GM19099 (cell line): Measurements from ENCODE around the gene TMEM59.

Experiments used
- POLR2A ChIP-seq: IDR thresholded peaks from 3 replicates; pipeline ENCODE4 v1.6.1; 2011; ENCODE audit warnings: low read depth; ENCODE audit not compliant: insufficient read length; ENCODE audit errors: extremely low read depth

Gene TMEM59

DNA sequence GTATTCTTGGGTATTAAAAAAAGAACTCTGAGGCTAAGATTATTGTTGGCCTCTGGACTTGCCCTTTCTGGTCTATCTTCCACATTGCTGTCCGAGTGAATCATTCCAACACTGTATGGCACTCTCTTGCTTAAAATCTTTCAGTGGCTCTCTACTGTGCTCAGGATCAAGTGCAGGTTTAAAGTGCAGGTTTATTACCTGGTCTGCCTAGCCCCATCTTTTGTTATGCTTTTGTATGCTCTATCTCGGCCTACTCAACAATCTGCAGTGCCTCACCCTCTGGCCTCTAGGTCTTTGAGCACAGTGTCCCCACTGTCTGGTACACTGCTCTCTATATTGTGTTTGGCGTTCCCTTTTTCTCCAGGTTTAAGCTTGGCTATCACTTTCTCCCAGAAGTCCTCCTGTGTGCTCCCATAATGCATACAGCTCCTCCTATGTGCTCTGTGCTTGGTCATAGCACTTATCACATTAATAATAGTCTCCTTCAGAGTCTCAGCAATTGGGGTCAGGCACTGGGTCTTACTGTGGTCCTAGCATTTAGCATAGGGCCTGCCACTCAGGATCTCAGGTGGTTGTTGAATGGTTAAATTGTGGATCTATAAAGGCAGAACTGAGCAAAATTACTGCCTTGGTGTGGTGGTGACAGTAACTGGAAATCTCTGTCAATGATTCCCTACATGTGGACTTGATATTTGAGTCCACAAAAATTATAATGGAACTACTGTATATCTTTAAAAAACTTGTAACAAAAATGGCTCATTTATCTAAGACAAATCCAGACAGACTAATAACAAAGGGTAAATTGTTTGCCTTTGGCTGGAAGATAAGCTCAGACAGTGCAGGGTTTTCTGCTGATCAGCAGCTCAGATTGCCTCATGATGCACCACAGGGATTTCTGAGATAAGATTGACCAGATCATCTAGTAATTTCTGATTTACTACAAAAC lies 24.4 kb downstream of the TMEM59 start:
- no peak for TF ChIP-seq POLR2A

DNA sequence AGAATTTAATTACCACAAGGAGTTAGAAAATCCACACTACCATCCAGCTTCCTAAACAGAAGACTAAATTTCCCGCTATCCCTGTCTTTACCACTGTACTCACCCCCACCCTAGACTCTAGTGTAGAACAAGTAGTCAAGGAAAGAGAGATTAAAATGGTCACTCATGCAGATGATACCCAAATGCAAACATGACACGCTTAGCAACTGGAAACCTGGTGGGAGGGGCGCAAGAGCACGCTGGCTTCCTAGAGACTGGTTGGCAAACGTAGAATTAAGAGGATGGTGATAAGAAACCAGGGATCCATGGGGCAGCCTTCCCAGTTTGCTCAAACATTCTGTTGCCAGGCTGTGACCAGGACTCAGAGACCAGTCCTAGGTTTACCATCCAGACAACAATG lies 25.2 kb downstream of the TMEM59 start:
- no peak for TF ChIP-seq POLR2A

DNA sequence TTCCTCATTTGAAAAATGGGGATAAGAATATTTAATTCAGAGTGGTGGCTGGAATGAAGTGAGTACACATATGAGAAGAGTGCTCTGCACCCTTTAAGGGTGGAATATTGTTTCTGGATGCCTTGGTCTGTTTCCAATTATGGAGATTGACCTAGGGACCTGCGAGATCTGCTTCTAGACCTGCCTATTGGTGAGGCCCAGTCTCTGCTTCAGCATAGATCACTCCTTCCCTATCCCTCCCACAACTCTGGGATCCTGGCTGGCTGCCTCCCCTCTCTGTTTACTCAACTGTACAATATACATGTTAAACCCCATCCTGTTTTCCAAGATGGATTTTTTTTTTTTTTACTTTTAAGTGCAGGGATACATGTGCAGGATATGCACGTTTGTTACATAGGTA lies 28.6 kb downstream of the TMEM59 start:
- TF ChIP-seq POLR2A, result no peak

DNA sequence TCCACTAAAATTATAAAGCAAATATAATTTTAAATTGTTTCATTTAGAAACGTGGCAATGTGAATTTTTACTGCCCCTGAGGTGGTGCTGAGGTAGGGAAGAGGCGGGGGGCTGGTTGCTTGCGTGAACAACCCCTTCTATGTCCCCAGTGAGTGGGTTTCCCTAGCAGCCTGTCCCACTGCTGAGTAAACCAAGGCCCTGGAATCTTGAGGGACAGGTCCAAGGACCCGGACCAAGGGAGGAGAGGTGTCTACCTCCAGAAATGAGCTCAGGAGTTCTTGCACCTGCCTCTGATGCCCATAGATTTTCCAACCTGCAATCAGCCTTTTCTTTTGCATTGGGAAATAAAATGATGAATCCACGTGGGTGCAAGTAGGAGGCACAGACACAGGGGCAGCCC lies 34.4 kb downstream of the TMEM59 start:
- no peak for TF ChIP-seq POLR2A

DNA sequence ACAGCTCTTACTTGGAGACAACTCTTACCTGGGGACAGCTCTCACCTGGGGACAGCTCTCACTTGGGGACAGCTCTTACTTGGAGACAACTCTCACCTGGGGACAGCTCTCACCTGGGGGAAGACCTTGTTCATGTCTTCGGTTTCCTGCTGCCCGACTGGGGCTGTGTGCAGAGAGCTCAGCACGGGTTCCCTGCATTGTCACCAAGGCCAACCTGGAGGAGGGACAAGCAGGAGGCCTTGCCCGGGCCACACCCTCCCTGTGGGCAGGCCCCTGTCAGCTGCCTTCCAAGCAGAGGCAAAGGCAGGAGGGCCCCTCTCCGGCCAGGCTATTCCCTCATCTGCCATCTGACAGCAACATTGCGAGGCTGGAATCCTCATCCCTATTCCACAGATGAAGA lies 35.0 kb downstream of the TMEM59 start, which contains the start of gene LDLRAD1:
LDLRAD1 (minus strand) TSS at position 208 of the 400 bp plus-strand sequence; CDS start at position 134, 74 bp downstream.
- TF ChIP-seq POLR2A, result no peak

DNA sequence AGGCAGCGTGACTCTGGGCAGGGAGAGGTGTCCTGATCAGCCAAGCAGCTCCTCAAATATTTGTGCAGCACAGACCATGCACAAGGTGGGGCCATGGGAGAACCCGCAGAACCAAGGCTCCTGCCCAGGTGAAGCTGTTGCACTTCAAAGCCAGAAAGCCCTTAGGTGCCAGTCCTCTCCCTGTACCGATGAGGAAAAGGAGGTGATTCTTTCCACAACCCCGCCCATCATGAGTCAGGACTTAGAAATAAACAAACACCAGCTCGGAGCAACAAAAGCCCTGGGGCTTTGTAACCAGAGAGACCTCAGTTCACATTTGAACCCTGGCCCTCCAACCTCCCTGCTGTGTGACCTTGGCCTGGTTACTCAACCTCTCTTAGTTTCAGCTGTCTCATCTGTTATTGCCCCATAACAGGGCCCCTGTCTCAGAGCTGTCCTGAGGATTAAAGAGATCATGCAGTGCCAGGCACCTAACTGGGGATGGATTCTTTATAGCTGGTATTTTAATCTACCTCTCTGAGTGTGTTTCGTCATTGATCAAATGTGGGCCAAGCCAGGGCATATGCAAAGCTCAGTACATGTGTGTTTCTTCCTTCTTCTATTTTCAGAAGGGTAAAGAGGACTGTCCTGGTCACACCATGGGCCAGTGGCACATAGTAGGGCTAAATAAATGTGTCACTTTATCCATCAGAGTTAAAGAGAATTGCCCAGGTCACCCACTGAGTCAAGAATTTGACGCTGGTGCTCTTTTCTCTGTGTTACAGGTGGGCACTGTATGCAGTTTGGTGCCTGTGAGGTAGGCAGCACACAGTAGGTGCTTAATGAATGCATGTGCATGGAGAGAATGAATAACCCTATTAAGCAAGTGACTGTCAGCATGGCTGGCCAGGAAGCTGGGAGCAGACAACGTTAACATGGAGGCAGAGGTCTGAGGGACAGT lies 36.4 kb downstream of the TMEM59 start:
- TF ChIP-seq POLR2A, result no peak

DNA sequence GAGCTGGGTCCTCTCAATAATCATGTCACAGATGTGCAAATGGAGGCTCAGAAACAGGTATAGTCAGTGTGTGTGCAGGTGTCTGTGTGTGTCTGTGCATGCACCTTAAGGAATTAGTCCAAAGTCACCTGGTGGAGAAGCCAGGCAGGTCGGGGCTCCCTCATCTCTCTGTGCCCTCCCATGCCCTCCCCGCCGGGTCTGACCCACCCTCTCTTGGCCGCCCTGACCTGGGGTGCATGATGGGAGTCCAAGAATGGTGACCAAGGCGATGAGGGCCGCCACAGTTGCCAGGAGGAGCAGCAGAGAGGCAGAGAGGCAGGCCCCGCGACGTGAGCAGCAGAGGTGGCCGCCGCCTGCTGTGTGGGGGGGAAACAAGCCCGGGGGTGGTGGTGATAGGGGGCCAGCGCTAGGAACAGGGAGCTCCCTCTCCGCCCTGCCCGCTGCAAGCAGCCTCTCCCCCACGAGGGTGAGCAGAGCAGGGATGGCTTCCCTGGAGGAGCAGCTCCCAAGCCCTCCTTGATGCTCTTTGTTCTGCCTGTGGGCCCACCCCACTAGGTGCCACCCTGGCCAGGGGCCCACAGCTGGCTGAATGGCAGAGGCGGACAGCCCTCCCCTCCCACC lies 38.9 kb downstream of the TMEM59 start:
- no peak for TF ChIP-seq POLR2A

DNA sequence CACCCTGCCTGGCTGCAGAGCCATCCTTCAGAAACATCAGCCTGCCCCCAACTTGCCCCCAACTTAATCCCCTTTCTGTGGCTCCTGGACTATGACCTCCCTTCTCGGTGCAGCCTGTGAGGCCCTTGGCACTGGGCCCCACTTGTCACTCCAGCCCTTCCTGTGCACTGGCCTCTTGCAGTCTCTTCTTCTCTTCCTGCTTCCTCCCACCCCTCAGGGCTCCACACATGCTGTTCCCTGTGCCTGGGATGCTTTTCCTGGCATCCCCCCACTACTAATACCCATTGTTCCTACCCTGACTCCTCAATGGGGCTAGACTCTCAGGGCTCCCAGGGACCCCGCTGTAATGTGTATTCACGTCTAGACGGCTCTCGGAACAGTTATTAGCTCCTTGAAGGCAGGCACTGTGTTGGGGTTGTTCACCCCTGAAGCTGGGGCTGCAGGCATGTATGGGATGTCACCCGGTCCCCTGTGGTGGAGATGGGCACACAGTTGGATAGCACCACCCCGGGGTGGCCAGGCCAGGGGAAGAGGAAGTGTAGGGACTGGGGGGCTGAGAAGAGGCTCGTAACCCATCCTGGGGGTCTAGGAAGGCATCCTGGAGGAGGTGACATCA lies 39.5 kb downstream of the TMEM59 start:
- TF ChIP-seq POLR2A, result no peak

DNA sequence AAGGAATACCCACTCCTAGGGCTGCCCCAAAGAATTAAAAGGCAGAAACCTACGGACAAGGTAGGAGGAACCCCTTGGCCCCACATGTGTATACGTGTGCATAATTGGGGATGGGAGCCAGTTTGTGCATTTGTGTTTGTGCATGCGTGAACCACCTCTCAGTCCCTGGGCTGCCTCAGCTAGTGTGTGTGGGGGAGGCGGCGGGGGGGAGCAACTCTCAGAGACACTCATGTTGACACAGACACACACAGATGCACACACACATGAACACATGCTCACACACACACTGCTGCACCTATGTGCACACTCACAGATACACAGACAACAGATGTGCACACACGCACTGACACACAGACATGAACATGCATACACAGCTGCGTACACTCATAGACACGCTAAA lies 40.1 kb downstream of the TMEM59 start:
- TF ChIP-seq POLR2A, result no peak

DNA sequence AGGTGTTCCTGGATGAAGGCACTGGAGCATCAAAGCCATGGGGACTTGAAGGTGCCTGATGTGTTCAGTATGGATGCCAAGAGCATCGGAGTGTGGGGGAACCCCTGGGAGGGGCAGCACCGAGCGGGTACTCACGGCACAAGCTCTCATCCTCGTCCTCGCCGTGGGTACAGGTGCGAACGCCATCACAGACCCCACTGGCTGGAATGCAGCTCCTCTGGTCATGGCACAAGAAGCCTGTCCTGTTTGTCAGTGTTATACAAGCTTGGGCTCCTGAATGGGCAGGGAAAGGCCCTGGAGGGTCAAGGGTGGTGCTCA lies 41.0 kb downstream of the TMEM59 start:
- TF ChIP-seq POLR2A, result no peak

DNA sequence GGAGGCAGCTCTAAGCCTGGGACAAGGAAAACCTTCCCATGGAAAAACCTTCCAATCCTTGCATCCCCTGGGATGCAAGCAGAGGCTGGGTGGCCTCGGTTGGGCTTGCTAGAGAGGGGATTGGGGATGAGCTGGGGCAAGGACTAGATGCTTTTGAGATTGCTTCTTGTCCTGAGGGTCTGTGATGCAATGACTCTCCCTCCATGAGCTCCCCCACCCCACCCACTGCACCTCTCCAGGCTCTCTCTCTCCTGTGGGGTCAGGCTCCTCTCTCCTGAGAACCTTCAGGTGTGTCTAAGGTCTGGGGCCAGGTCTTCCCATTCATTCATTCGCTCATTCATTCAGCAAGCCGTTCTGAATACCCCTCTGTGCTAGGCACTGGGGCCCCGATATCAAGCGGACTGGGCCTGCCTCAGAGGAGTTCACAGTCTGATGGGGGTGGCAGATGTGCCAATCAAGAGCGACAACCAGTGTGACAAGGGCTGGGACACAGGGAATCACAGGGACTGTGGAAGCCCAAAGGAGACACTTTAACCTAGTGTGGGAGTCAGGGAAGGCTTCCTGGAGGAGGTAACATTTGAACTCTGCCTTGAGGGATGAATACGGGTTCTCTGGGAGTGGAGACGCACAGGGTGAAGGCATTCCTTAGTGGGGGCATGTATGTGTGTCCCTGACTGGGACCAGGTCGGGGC lies 41.5 kb downstream of the TMEM59 start:
- TF ChIP-seq POLR2A, result no peak

DNA sequence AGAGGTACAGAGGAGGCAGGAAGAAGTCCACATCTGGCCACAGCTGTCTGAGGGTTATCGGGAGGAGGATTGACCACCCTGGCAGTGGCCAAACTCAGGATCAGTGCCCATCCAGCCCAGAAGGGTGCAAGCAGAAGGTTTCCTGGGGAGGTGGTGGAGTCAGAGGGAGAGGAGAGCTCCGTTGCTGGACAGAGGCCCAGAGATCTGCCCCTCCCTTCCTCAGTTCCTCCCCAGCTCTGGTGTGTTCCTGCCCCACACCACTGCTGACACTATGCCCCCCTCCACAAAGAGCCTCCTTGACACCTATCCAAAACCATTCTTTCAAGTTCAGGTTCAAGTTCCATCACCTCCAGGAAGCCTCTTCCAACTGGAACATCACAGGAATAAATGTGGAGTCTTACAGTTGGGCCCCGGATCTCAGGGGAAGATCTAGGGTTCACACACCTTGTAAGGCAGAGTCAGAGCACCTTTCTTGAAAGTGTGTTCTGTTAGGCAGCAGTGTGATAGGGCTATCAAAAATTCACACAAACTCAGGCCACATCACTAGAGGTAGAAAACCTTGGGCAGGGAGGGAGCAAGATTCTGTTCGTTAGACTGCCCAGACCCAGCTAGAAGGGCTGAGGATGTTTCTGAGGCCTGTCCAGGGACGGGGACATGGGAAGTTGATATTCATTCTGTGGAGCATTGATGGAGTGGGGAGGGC lies 42.4 kb downstream of the TMEM59 start:
- no peak for TF ChIP-seq POLR2A

DNA sequence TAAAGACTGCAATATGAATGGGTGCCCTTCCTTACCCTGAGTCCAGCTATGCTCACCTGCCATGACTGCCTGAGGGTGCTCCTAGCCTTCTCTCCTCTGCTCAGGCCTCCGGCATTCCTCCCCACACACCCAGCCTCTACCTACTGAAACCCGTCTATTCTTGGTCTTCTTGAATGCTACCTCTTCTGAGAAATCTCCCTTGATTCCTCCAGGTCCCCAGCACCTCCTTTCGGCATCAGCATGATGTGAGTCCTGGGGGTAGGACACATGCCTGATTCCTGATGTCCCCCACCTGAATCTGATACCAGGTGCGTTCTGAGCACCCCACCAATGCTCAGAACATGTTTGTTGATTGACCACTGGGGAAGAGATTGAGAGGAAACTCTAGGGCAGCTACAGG lies 43.6 kb downstream of the TMEM59 start:
- no peak for TF ChIP-seq POLR2A

DNA sequence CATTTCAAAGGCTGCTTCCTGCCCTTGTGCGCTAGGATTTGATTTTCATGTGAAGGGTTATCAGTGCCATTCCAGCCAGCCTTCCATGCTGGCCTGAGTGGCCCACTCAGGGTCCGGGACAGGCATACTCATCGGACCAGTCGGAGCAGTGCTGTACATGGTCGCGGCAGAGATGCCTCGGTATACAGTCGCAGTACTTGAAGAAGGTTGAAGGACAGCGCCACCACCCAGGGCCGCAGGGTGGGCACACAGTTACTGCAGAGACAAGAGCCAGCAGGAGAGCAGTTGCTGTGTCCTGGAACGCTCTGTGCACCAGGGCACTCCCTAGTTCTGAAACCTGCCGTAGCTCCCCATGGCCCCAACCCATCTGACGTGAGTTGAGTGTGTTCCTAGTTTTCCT lies 44.1 kb downstream of the TMEM59 start:
- TF ChIP-seq POLR2A, result no peak
